HCT116 (cell line): ENCODE results near the gene DIAPH3. TPM values are rescaled to one million over a fixed set of nuclear protein-coding genes. Genes with fewer than 3 reads are reported as not detected.

Experiments used
- ATAC-seq: fragments of 200-7000 bp; cut with Tn5 transposase; 2 replicates; pipeline ENCODE4 v1.9.1; 2020; ENCODE audit warnings: mild to moderate bottlenecking, moderate library complexity
- BruUV-seq: library from RNA; stranded (reverse); fragments of 400-500 nt; replicated peaks from 2 replicates; lab custom pipeline; 2021; lab: Mats Ljungman, UMichigan
- CTCF ChIA-PET: fragments of 300-600 bp; sonication (Branson Sonifier 250); formaldehyde crosslinking; loops from one replicate; lab custom pipeline; 2021; ENCODE audit warnings: antibody characterized with exemption; lab: Charles Lee
- POLR2A ChIA-PET: fragments of 300-600, 350-600 bp; sonication (Branson Sonifier 250); formaldehyde crosslinking; loops from one replicate; lab custom pipeline; 2021; ENCODE audit warnings: antibody characterized with exemption; lab: Charles Lee
- RAD21 ChIA-PET, 2 experiments: fragments of 300-600 bp; sonication (Branson Sonifier 250); formaldehyde crosslinking; loops; one replicate each; lab custom pipeline; 2023; ENCODE audit warnings: low total read pairs in 2 of 2; ENCODE audit not compliant: uncharacterized antibody in 2 of 2, unreplicated experiment in 2 of 2, low non-redundant PET in 1 of 2; lab: Charles Lee
- DNase-seq: peaks from one replicate; pipeline ENCODE4 v3.0.0-alpha.2; 2010; ENCODE audit warnings: low read depth, low spot score
- H2AFZ ChIP-seq: fragments of 200-600 bp; shearing (Covaris generic), sonication (generic); 2 replicates; pipeline ENCODE4 v1.6.1; 2017; ENCODE audit warnings: low read depth, mixed run types, mixed read lengths, antibody characterized with exemption, low read length; ENCODE audit not compliant: poor library complexity, severe bottlenecking
- H3K27ac ChIP-seq: 2 replicates; pipeline ENCODE4 v1.5.1; 2012; ENCODE audit warnings: low read depth, low read length
- H3K27me3 ChIP-seq: fragments of 200-600 bp; sonication (generic); 2 replicates; pipeline ENCODE4 v1.6.1; 2016; ENCODE audit warnings: mixed run types, low read length, mixed read lengths; ENCODE audit not compliant: insufficient read depth
- H3K36me3 ChIP-seq, 2 experiments: fragments of 200-500 bp in 1 of 2; fragments of 200-600 bp in 1 of 2; sonication (Bioruptor generic) in 1 of 2; sonication (generic) in 1 of 2; 2 replicates each; pipeline versions ENCODE4 v1.5.1 to v1.6.1; 2014 to 2016; ENCODE audit warnings: low read length in 2 of 2, inconsistent platforms in 1 of 2, mixed read lengths in 1 of 2, mixed run types in 1 of 2; ENCODE audit not compliant: insufficient read depth in 2 of 2, control insufficient read depth in 1 of 2
- H3K4me1 ChIP-seq, 2 experiments: fragments of 200-600 bp in 1 of 2; sonication (generic) in 1 of 2; 2 replicates each; pipeline versions ENCODE4 v1.5.1 to v1.6.1; 2012 to 2017; ENCODE audit warnings: low read length in 2 of 2, inconsistent platforms in 1 of 2, mild to moderate bottlenecking in 1 of 2, mixed read lengths in 1 of 2, mixed run types in 1 of 2, moderate library complexity in 1 of 2; ENCODE audit not compliant: insufficient read depth in 2 of 2, control insufficient read depth in 1 of 2
- H3K4me2 ChIP-seq: fragments of 200-600 bp; sonication (generic); 2 replicates; pipeline ENCODE4 v1.6.1; 2017; ENCODE audit warnings: mixed run types, low read length, mixed read lengths
- H3K4me3 ChIP-seq, 2 experiments: fragments of 200-600 bp in 1 of 2; sonication (generic) in 1 of 2; replicated peaks in 1 of 2; 2 replicates each; pipeline ENCODE4 v1.5.1; 2011 to 2016; ENCODE audit warnings: low read length in 2 of 2, control low read depth in 1 of 2, low read depth in 1 of 2, mild to moderate bottlenecking in 1 of 2, mixed read lengths in 1 of 2, mixed run types in 1 of 2
- H3K79me2 ChIP-seq: fragments of 200-600 bp; sonication (generic); 2 replicates; pipeline ENCODE4 v1.6.1; 2017; ENCODE audit warnings: mild to moderate bottlenecking, mixed run types, low read length, moderate library complexity, mixed read lengths; ENCODE audit not compliant: insufficient read depth
- H3K9ac ChIP-seq: fragments of 200-600 bp; sonication (generic); 2 replicates; pipeline ENCODE4 v1.6.1; 2016; ENCODE audit warnings: low read length, mixed read lengths
- H3K9me2 ChIP-seq: fragments of 200-600 bp; sonication (generic), shearing (Covaris generic); 2 replicates; pipeline ENCODE4 v1.6.1; 2017; ENCODE audit warnings: mixed run types, mild to moderate bottlenecking, moderate library complexity; ENCODE audit not compliant: insufficient read depth
- H3K9me3 ChIP-seq, 2 experiments: fragments of 200-500 bp in 1 of 2; fragments of 200-600 bp in 1 of 2; sonication (Bioruptor generic) in 1 of 2; sonication (generic) in 1 of 2; 2 replicates each; pipeline ENCODE4 v1.6.1; 2014 to 2017; ENCODE audit warnings: low read length in 2 of 2, mixed read lengths in 2 of 2, inconsistent platforms in 1 of 2, low read depth in 1 of 2, mild to moderate bottlenecking in 1 of 2, mixed run types in 1 of 2, moderate library complexity in 1 of 2; ENCODE audit not compliant: control insufficient read depth in 1 of 2, insufficient read depth in 1 of 2
- H4K20me1 ChIP-seq: fragments of 200-600 bp; sonication (generic), shearing (Covaris generic); 2 replicates; pipeline ENCODE4 v1.6.1; 2017; ENCODE audit warnings: mixed run types, mild to moderate bottlenecking, moderate library complexity; ENCODE audit not compliant: insufficient read depth
- CTCF ChIP-seq, 3 experiments: fragments of 200-600 bp in 1 of 3; sonication (generic) in 1 of 3; IDR thresholded peaks in 2 of 3; conservative IDR thresholded peaks in 1 of 3; 2 replicates each; pipeline ENCODE4 v1.5.1; 2012 to 2017; ENCODE audit warnings: low read depth in 2 of 3, low read length in 2 of 3, antibody characterized with exemption in 1 of 3, borderline replicate concordance in 1 of 3, control low read depth in 1 of 3, mild to moderate bottlenecking in 1 of 3, mixed read lengths in 1 of 3, mixed run types in 1 of 3, moderate library complexity in 1 of 3; ENCODE audit not compliant: insufficient read depth in 1 of 3
- EGR1 ChIP-seq: IDR thresholded peaks from 2 replicates; pipeline ENCODE4 v1.6.1; 2012; ENCODE audit warnings: low read depth
- ELF1 ChIP-seq: IDR thresholded peaks from 2 replicates; pipeline ENCODE4 v1.6.1; 2012; ENCODE audit warnings: low read depth, borderline replicate concordance
- FOSL1 ChIP-seq: IDR thresholded peaks from 2 replicates; pipeline ENCODE4 v1.6.1; 2012; ENCODE audit warnings: low read depth
- RAD21 ChIP-seq: IDR thresholded peaks from 2 replicates; pipeline ENCODE4 v1.6.1; 2012; ENCODE audit warnings: low read depth, mild to moderate bottlenecking
- SRF ChIP-seq: IDR thresholded peaks from 2 replicates; pipeline ENCODE4 v1.6.1; 2012; ENCODE audit warnings: low read depth
- TCF7L2 ChIP-seq: IDR thresholded peaks from 2 replicates; pipeline ENCODE4 v1.7.0; 2011; ENCODE audit warnings: borderline replicate concordance, inconsistent platforms; ENCODE audit not compliant: insufficient read depth, insufficient read length; ENCODE audit errors: extremely low read depth
- YY1 ChIP-seq: IDR thresholded peaks from 2 replicates; pipeline ENCODE4 v1.6.1; 2011; ENCODE audit warnings: low read length, low read depth, moderate library complexity, mild to moderate bottlenecking; ENCODE audit not compliant: insufficient replicate concordance; ENCODE audit errors: extremely low read depth
- intact Hi-C: fragments of 100-400 bp; cut with micrococcal nuclease; formaldehyde crosslinking; loops from 2 replicates; pipeline ENCODE4 v1.10.0; 2022
- total RNA-seq: library from RNA; stranded (reverse); gene quantifications from one replicate; pipeline ENCODE4 v1.2.1, GENCODE V29; 2021; ENCODE audit not compliant: unreplicated experiment

The DIAPH3 gene
- total RNA-seq, 1 experiment from 2014 or later, result 22.8 TPM

DNA sequence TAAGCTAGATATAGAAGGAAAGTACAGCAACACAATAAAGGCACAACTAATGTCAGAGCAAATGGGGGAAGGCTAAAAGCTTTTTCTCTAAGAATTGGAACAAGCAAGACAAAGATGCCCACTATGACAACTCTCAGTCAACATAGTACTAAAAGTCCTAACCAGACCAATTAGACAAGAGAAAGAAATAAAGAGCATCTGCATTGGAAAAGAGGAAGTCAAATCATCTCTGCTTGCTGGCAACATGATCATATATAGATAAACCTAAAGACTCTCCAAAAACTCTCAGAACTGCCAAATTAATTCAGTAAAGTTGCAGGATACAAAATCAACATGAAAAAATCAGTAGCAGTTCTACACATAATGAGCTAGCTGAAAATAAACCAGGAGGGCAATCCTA lies 542.0 kb downstream of the DIAPH3 start:
- Histone ChIP-seq H4K20me1 (no peaks in the 10 kb centered on the region; the same call in 1 of the 2 replicates), H3K4me1 (no peaks in the 10 kb centered on the region), H3K9ac (no peak overlapping the region), H3K79me2 (no peaks in the 10 kb centered on the region), H2AFZ (no peak overlapping the region), H3K27me3 (peaks cover 5% of the 10 kb centered on the region), H3K27ac (no peak overlapping the region), H3K4me3 (no peak overlapping the region), H3K9me2 (no peaks in the 10 kb centered on the region), H3K9me3 (peaks cover 0 to 4% of the 10 kb centered on the region in 2 experiments; a peak in 1 of 4 replicates), H3K36me3 (no peaks in the 10 kb centered on the region), H3K4me2 (no peak overlapping the region)
- no TSS peak for BruUV-seq
- CTCF ChIA-PET, result no interaction called here
- ATAC-seq (no peak), DNase-seq (no peak)
- RAD21 ChIA-PET, result no interaction called here
- no peak for TF ChIP-seq EGR1
- TF ChIP-seq SRF, result no peak
- no peak for TF ChIP-seq YY1
- TF ChIP-seq FOSL1, result no peak
- TF ChIP-seq RAD21, result no peak
- TF ChIP-seq TCF7L2, result no peak
- no peak for TF ChIP-seq CTCF (IDR thresholded peaks at IDR 0.05 in 2 of 3, conservative IDR thresholded peaks at IDR 0.05 in 1 of 3; ENCODE audit: borderline replicate concordance in 1 of 3, insufficient read depth in 1 of 3, low read depth in 2 of 3, low read length in 2 of 3)
- TF ChIP-seq ELF1, result no peak
- intact Hi-C loops, result no loop called here
- POLR2A ChIA-PET, result no interaction called here

Other genes with a start within 250 kb of the DIAPH3 start
- gene TDRD3, start 233.3 kb upstream of the DIAPH3 start, total RNA-seq, result 16.9 TPM